Measurements from ENCODE around the gene OR2Y1.

Gene OR2Y1

GRCh38 chr5:180691046-180691445 is 48.8 kb downstream of the OR2Y1 start:
- TF ChIP-seq CTCF (IDR thresholded peaks at IDR 0.05; ENCODE audit: insufficient read depth, low read depth, low read length, missing control alignments) = no peak
- no peak overlapping the region for H3K4me3 ChIP-seq (ENCODE audit: low read length)

DNA sequence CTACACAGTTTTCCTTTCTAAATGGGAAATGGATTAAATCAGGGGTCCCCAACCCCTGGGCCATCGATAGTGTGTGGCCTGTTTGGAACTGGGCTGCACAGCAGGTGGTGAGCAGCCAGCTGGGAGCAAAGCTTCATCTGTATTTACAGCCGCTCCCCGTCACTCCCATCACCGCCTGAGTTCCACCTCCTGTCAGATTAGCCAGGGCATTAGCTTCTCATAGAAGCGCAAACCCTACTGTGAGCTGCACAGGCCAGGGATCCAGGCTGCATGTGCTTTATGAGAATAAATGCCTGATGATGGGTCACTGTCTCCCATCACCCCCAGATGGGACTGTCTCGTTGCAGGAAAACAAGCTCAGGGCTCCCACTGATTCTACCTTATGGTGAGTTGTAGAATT is 49.3 kb downstream of the OR2Y1 start:
- no peak overlapping the region for H3K4me3 ChIP-seq (ENCODE audit: low read length)
- DNase-seq (ENCODE audit: low read depth) = no peak
- TF ChIP-seq CTCF (IDR thresholded peaks at IDR 0.05; ENCODE audit: insufficient read depth, low read depth, low read length, missing control alignments) = no peak

More at GRCh38 chr5:180691046-180691445, 48.8 kb downstream of the OR2Y1 start:
- no peak for DNase-seq (ENCODE audit: low read depth)

- no peak for TF ChIP-seq CTCF (IDR thresholded peaks at IDR 0.05; ENCODE audit: insufficient read depth, low read depth, low read length, missing control alignments)
- H3K4me3 ChIP-seq (ENCODE audit: low read length) = no peak overlapping the region
- no peak for DNase-seq (ENCODE audit: low read depth)
Measured at GRCh38 chr5:180689775-180690174, 50.1 kb downstream of the OR2Y1 start.

Data from epithelial cell of esophagus (primary cell).